Measurements from ENCODE around the gene MARCHF3.
"Not testable (repeated sequence)": the region's sequence is repeated elsewhere in the genome, so short reads cannot be mapped to it uniquely, and the experiment has no call there.

MARCHF3 gene

GRCh38 chr5:127030259-127031146 lies at the start of gene MARCHF3:
TSS of gene MARCHF3 (minus strand) at chr5:127030558. CDS start at chr5:126918171, 112,387 bp downstream.
- peak; percentile 92 for DNase-seq

- no peak for DNase-seq
Observed at GRCh38 chr5:127079994-127080491, 49.7 kb upstream of the MARCHF3 start.

GRCh38 chr5:127077366-127077765 lies 47.0 kb upstream of the MARCHF3 start:
- no peak for DNase-seq

- peak; percentile 55 for DNase-seq
Observed at GRCh38 chr5:127076315-127077129, 46.2 kb upstream of the MARCHF3 start.

- no peak for DNase-seq
Observed at GRCh38 chr5:127074466-127074865, 44.1 kb upstream of the MARCHF3 start.

GRCh38 chr5:127072861-127073846 lies 42.8 kb upstream of the MARCHF3 start, which contains the start of gene C5orf63:
TSS of gene C5orf63 (minus strand) at chr5:127073502. CDS start at chr5:127058995, 14,507 bp downstream.
- DNase-seq: no peak

- no peak for DNase-seq
Observed at GRCh38 chr5:127070243-127070642, 39.9 kb upstream of the MARCHF3 start.

- peak; percentile 90 for DNase-seq
Observed at GRCh38 chr5:127068493-127069214, 38.3 kb upstream of the MARCHF3 start.

GRCh38 chr5:127066721-127067120 lies 36.4 kb upstream of the MARCHF3 start:
- no peak for DNase-seq

GRCh38 chr5:127064253-127064840 lies 34.0 kb upstream of the MARCHF3 start:
- DNase-seq: no peak

- no peak for DNase-seq
Observed at GRCh38 chr5:127063257-127063913, 33.0 kb upstream of the MARCHF3 start.

GRCh38 chr5:127061956-127062355 lies 31.6 kb upstream of the MARCHF3 start:
- DNase-seq: no peak

- no peak for DNase-seq
Observed at GRCh38 chr5:127061537-127061936, 31.2 kb upstream of the MARCHF3 start.

- DNase-seq: no peak
Observed at GRCh38 chr5:127060470-127060985, 30.2 kb upstream of the MARCHF3 start.

- DNase-seq: no peak
Observed at GRCh38 chr5:127056896-127057295, 26.5 kb upstream of the MARCHF3 start.

GRCh38 chr5:127055880-127056653 lies 25.7 kb upstream of the MARCHF3 start:
- DNase-seq: no peak

GRCh38 chr5:127053551-127053950 lies 23.2 kb upstream of the MARCHF3 start:
- not testable (repeated sequence) for DNase-seq

- DNase-seq: no peak
Observed at GRCh38 chr5:127053049-127053448, 22.7 kb upstream of the MARCHF3 start.

GRCh38 chr5:127051591-127051990 lies 21.2 kb upstream of the MARCHF3 start:
- DNase-seq: no peak

Data from fibroblast of upper back skin (primary cell).